Skeletal muscle cell (primary cell): ENCODE results near the gene OR9A2.
"Not testable (repeated sequence)": the region's sequence is repeated elsewhere in the genome, so short reads cannot be mapped to it uniquely, and the experiment has no call there.

ENCODE experiments used
- DNase-seq: peaks from one replicate; pipeline ENCODE4 v3.0.0-alpha.2; 2010; ENCODE audit warnings: low read depth
- H3K4me3 ChIP-seq: 2 replicates; pipeline ENCODE4 v1.5.1; 2011; ENCODE audit warnings: low read depth, mild to moderate bottlenecking, control low read depth, low read length, moderate library complexity

OR9A2 gene

GRCh38 chr7:142984297-142984696 lies 42.6 kb downstream of the OR9A2 start:
- no peak overlapping the region for H3K4me3 ChIP-seq
- DNase-seq = no peak

DNA sequence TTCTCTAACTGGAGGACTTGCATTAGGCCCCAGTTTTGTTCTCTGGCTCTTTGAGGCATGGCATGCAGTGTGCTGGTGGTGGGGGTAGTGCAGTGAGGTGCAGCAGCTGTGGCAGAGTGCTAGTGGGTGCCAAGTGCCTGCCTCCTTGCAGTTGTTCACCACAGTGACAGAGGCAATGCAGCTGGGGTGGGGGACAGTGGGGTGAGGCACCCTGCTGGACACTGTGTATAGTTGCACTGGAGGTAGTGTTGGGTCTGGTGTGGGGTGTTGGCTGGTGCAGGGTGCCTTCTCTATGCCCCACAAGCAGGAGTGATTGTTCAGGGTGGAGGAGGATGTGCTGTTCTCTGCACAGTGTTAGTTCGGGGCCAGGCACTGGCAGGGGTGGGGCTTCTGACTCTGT lies 43.1 kb downstream of the OR9A2 start:
- no peak for DNase-seq
- no peak overlapping the region for H3K4me3 ChIP-seq

GRCh38 chr7:142978402-142978801 lies 48.5 kb downstream of the OR9A2 start:
- not testable (repeated sequence) for DNase-seq

More at GRCh38 chr7:142978402-142978801, 48.5 kb downstream of the OR9A2 start:
- H3K4me3 ChIP-seq = not testable (repeated sequence)
